CD4-positive, alpha-beta T cell treated with Interleukin-4 for 1 hour (primary cell): ENCODE results near the gene LRRC71.

Experiments used
- DNase-seq, 2 donors: peaks; one replicate each; pipeline ENCODE4 v3.0.0-alpha.2; 2020 to 2022

LRRC71 gene

DNA sequence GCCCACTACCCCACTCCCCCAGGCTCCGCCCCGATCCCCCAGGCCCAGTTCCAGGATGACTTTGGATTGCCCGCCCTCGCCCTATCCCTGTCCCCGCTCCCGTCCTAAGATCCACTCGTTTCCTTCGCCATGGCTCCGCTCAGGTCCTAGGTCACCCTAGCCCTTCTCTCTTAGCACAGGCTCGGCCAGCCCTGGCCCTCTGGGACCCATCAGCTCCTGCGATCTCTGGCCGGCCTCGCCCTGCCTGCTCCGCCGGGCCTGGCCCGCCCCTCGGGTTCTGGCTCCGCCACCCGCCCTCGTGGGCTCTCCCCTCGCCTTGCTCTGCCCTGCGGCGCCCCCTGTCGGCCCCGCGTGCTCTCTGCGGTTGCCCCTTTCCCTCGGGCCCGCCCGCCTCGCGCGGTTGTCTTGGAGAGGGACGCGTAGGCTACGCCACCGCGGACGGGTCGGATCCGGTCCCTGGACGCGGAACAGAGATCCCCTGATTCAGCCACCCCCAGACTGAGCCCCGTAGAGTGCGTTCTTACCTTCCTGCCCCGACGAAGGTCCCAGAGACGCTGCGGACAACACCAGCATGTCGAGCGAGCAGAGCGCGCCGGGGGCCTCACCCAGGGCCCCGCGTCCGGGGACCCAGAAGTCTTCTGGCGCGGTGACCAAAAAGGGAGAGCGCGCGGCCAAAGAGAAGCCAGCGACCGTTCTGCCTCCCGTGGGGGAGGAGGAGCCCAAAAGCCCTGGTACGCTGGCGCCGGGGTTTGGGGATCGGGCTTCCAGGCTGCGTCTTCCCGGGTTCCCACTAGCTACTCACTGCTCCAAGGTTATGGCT lies at the start of gene LRRC71:
Gene LRRC71 (plus strand): TSS at position 400 of the 820 bp plus-strand sequence. CDS start 172 bp downstream, at position 572.
- DNase-seq: peak; percentile 39 to 51

GRCh38 chr1:156873659-156874058 lies 46.8 kb upstream of the LRRC71 start:
- DNase-seq: no peak

- no peak for DNase-seq
Observed at GRCh38 chr1:156874142-156874541, 46.3 kb upstream of the LRRC71 start.

GRCh38 chr1:156874572-156875340 lies 45.7 kb upstream of the LRRC71 start:
- no peak for DNase-seq

- DNase-seq: no peak
Observed at GRCh38 chr1:156875341-156875615, 45.2 kb upstream of the LRRC71 start.

DNA sequence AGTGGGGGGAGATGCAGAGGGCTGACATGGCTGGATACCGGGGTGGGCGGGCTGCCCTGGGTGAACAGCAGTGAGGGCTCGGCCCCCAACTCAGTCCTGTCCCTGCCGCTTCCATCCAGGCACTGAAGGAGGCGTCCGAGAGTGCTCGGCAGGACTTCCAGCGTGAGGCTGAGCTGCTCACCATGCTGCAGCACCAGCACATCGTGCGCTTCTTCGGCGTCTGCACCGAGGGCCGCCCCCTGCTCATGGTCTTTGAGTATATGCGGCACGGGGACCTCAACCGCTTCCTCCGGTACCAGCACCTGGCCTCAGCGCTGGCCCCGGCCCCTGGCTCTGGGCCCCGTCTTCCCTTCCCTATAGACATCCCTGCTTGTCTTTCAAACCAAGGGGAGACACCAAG lies 44.2 kb upstream of the LRRC71 start:
- no peak for DNase-seq

DNA sequence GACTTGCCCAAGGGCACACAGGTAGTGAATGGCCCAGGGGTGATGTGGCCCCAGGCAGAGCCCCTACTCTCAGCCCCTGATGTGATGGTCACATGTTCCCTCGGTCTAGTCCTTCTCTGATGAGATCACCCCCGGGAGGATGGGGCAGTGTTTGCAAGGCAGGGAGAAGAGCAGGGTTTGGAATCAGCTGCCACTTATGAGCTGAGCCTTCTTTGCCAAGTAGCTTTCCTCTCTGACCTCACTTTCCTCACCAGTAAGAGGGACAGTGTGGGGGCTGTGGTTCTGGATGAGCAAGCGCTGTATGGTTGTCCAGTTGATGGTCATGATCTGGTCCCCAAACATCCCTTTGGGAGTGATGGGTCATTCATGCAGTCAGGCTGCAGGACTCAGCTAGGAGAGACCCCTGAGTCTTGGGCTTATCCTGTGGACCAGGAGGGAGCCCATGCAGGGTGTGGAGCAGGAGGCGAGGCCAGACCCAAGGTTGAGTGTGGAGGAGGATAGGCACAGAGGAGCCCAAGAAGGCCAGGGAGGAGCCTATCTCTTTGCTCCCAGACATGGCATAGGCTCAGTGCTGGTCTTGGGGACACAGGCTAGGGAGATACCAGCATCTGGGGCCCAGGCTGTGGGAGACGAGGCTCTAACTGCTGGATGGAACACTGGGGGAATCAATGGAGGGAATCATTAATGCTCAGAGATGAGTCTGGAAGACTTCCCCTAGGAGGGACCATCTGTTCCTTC lies 42.8 kb upstream of the LRRC71 start:
- DNase-seq: no peak

DNA sequence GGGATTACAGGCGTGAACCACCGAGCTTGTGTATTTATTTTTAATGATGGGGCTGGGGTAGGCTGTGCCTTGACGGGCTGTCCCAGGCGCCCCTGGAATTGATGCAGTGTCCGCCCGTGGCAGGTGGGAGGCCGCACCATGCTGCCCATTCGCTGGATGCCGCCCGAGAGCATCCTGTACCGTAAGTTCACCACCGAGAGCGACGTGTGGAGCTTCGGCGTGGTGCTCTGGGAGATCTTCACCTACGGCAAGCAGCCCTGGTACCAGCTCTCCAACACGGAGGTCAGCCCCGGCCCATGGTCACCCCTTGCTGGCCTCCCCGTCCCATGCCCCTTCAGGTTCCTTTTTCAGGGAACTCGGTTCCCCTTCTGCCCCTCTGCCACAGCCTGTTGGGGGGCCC lies 40.6 kb upstream of the LRRC71 start:
- DNase-seq: no peak

DNA sequence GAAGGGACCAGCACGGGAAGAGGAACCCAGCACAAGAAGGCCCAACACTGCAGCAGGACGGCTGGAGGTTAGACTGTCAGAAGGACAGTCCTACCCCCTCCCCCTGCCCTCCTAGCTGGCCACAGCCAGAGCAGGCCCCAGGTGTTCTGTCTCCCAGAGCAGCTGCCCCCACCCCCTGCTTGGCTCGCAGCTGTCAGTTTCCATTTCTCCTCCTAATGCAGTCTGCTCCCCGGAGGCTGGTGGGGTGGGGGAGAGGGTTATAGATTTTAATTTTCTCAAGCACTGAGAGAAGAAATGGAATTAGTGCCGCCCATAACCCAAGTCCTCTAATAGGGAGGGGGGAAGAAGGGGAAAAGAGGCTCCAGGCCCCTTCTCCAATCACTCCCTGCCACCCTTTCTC lies 40.0 kb upstream of the LRRC71 start:
- DNase-seq: no peak

- no peak for DNase-seq
Observed at GRCh38 chr1:156881101-156881500, 39.3 kb upstream of the LRRC71 start.

GRCh38 chr1:156881663-156882062 lies 38.8 kb upstream of the LRRC71 start:
- DNase-seq: no peak

DNA sequence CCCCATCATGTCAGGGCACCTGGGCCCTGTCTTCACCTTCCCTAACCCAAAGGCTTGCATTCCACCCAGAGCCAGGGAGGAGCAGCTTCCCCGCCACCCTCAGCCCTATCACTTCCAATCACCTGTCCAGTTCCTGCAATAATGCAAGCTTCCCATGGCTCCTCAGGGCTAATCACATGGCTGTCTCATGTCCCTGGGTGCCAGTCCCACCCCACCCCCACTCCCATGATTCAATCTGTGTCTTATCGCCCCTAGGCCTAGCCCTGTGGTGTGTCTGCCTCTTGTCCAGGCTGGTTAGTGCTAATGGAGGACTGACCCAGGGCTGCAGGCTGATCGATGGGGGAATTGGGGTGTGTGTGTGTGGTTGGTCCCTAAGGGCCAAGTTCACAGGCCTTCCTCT lies 37.9 kb upstream of the LRRC71 start:
- no peak for DNase-seq

- DNase-seq: no peak
Observed at GRCh38 chr1:156883919-156884318, 36.5 kb upstream of the LRRC71 start.

GRCh38 chr1:156884560-156885184 lies 35.8 kb upstream of the LRRC71 start:
- no peak for DNase-seq

DNA sequence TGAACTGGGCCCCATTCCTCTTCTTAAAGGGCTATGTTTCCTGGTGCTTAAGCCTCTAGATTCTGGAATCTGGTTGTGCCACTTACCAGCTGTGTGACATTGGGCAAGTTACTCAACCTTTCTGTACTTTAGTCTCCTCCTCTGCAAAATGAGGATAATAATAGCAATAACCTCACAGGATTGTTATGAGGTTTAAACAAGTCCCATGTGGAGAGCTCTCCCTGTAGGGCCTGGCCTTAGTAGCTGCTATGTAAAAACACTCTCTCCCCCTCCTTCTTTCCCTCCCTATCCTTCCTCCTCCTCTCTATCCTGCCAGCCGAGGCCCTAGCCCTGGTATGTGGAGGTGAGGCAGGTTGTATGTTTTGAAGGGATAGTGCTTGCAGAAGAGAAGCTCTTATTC lies 35.1 kb upstream of the LRRC71 start:
- DNase-seq: no peak

DNA sequence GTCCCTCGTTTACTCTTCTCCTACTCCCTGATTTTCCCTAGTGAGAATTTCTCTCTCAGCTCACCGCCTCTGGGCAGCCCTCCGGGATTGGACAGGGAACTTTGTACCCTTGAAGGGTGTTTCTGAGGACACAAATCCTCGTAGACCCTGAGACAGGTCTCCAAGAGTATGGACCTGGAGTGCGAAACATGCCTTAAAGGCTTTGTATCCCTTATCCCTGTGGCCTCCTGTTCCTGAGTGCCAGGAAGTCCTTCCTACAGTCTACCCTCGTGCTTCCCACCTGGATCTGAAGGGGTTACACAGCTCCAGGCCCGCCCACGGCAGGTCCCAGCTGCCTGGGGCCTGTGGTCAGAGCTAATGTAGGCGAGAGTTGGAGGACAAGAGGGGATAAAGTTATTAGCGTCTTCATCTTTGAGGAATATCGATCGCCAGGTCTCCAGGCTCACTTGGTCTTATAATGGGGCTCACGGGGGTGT lies 34.5 kb upstream of the LRRC71 start:
- DNase-seq: no peak

DNA sequence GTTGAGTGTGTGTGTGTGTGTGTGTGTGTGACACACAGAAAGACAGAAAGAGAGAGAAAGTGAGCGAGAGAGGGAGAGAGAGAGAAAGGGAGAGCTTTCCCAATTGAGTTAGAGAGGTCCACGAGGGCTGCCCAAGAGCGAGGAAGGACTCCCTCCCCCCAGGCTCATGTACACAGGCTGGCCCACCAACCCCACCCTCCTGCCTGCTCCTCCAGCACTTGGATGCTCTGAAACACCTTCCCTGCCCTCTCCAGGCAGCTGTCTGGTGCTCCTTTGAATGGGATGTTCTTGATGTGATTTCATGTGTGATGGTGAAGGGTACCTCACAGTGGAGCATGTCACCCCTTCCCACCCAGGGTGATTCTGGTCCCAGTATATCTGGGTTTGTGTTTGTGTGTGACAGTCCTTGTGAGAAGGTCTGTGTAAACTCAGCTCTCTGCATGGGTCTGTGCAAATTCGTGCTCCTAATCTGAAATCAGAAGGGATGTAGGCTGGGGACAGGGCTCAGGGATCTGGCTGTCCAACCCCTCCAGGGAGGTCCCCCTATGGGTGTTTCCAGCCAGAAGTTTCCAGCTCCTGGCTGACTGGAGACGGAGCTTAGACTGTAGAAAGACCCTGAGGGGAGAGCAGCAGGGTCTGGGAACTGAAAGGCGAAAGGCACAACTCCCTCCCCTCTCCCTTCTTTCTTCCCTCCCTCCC lies 33.7 kb upstream of the LRRC71 start:
- no peak for DNase-seq

- DNase-seq: no peak
Observed at GRCh38 chr1:156887317-156887716, 33.1 kb upstream of the LRRC71 start.

DNA sequence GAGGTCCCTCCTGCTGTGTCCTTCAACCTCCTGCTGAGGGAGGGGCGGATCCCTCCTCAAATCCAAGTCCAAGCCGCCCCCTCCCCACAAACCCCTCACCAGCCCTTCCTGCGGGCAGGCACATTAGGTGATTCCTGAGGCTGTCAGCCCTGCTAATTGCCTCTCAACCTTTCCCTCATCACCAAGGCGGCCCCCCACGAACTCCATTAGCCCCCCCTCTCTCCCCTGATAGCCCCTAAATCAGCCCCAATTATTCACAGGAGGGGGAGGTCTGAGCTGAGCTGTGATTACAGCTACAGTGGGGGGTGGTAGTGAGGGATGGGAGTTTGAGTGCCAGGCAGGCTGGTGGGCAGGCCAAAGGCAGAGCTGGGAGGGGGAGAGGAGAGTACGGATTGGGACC lies 32.7 kb upstream of the LRRC71 start:
- no peak for DNase-seq

DNA sequence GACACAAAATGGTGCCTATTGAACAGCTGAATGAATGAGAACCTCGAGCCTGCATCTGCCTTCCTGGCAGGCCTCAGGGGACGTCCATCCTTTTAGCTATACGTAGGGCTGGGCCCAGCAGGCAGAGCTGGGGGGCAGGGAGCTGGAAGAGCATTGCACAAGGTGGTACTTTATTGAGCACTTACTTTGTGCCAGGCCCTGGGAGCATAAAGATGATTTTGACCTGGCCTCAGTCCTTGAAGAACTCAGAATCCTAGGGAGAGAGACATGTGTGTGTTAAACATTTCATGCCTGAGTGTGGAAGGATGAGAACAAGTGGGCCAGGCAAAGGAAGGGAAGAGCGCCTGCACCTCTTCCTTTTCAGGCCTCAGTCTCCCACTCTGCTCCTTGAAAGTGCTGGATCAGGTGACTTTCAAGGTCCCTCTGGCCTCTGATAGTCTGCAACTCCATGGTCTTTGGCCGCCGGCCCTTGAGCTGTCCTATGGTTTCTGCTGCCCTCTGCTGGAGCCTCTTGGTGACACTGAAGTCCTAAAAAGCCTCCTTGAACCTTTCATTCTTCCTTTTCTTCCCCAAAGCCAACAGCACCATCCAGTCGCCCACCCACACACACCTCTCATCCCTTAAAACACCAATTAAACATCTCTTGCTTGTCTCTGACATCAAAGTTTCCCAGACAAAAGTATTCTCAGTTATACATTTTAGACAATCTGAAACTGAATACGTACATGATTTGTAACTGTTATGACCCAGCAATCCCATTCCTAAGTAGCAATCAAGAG lies 30.4 kb upstream of the LRRC71 start:
- DNase-seq: peak; percentile 56 to 57

- peak; percentile 85 for DNase-seq
Observed at GRCh38 chr1:156892190-156893047, 28.0 kb upstream of the LRRC71 start.
